HCT116 (cell line): ENCODE measurements around the gene TTLL7. TPM values are rescaled to one million over a fixed set of nuclear protein-coding genes. Genes with fewer than 3 reads are reported as not detected.

Source experiments
- ATAC-seq: fragments of 200-7000 bp; cut with Tn5 transposase; 2 replicates; pipeline ENCODE4 v1.9.1; 2020; ENCODE audit warnings: mild to moderate bottlenecking, moderate library complexity
- BruUV-seq: library from RNA; stranded (reverse); fragments of 400-500 nt; replicated peaks from 2 replicates; lab custom pipeline; 2021; lab: Mats Ljungman, UMichigan
- CTCF ChIA-PET: fragments of 300-600 bp; sonication (Branson Sonifier 250); formaldehyde crosslinking; loops from one replicate; lab custom pipeline; 2021; ENCODE audit warnings: antibody characterized with exemption; lab: Charles Lee
- POLR2A ChIA-PET: fragments of 300-600, 350-600 bp; sonication (Branson Sonifier 250); formaldehyde crosslinking; loops from one replicate; lab custom pipeline; 2021; ENCODE audit warnings: antibody characterized with exemption; lab: Charles Lee
- RAD21 ChIA-PET, 2 experiments: fragments of 300-600 bp; sonication (Branson Sonifier 250); formaldehyde crosslinking; loops; one replicate each; lab custom pipeline; 2023; ENCODE audit warnings: low total read pairs in 2 of 2; ENCODE audit not compliant: uncharacterized antibody in 2 of 2, unreplicated experiment in 2 of 2, low non-redundant PET in 1 of 2; lab: Charles Lee
- DNase-seq: peaks from one replicate; pipeline ENCODE4 v3.0.0-alpha.2; 2010; ENCODE audit warnings: low read depth, low spot score
- H2AFZ ChIP-seq: fragments of 200-600 bp; shearing (Covaris generic), sonication (generic); 2 replicates; pipeline ENCODE4 v1.6.1; 2017; ENCODE audit warnings: low read depth, mixed run types, mixed read lengths, antibody characterized with exemption, low read length; ENCODE audit not compliant: poor library complexity, severe bottlenecking
- H3K27ac ChIP-seq: 2 replicates; pipeline ENCODE4 v1.5.1; 2012; ENCODE audit warnings: low read depth, low read length
- H3K27me3 ChIP-seq: fragments of 200-600 bp; sonication (generic); 2 replicates; pipeline ENCODE4 v1.6.1; 2016; ENCODE audit warnings: mixed run types, low read length, mixed read lengths; ENCODE audit not compliant: insufficient read depth
- H3K36me3 ChIP-seq, 2 experiments: fragments of 200-500 bp in 1 of 2; fragments of 200-600 bp in 1 of 2; sonication (Bioruptor generic) in 1 of 2; sonication (generic) in 1 of 2; 2 replicates each; pipeline versions ENCODE4 v1.5.1 to v1.6.1; 2014 to 2016; ENCODE audit warnings: low read length in 2 of 2, inconsistent platforms in 1 of 2, mixed read lengths in 1 of 2, mixed run types in 1 of 2; ENCODE audit not compliant: insufficient read depth in 2 of 2, control insufficient read depth in 1 of 2
- H3K4me1 ChIP-seq, 2 experiments: fragments of 200-600 bp in 1 of 2; sonication (generic) in 1 of 2; 2 replicates each; pipeline versions ENCODE4 v1.5.1 to v1.6.1; 2012 to 2017; ENCODE audit warnings: low read length in 2 of 2, inconsistent platforms in 1 of 2, mild to moderate bottlenecking in 1 of 2, mixed read lengths in 1 of 2, mixed run types in 1 of 2, moderate library complexity in 1 of 2; ENCODE audit not compliant: insufficient read depth in 2 of 2, control insufficient read depth in 1 of 2
- H3K4me2 ChIP-seq: fragments of 200-600 bp; sonication (generic); 2 replicates; pipeline ENCODE4 v1.6.1; 2017; ENCODE audit warnings: mixed run types, low read length, mixed read lengths
- H3K4me3 ChIP-seq, 2 experiments: fragments of 200-600 bp in 1 of 2; sonication (generic) in 1 of 2; replicated peaks in 1 of 2; 2 replicates each; pipeline ENCODE4 v1.5.1; 2011 to 2016; ENCODE audit warnings: low read length in 2 of 2, control low read depth in 1 of 2, low read depth in 1 of 2, mild to moderate bottlenecking in 1 of 2, mixed read lengths in 1 of 2, mixed run types in 1 of 2
- H3K79me2 ChIP-seq: fragments of 200-600 bp; sonication (generic); 2 replicates; pipeline ENCODE4 v1.6.1; 2017; ENCODE audit warnings: mild to moderate bottlenecking, mixed run types, low read length, moderate library complexity, mixed read lengths; ENCODE audit not compliant: insufficient read depth
- H3K9ac ChIP-seq: fragments of 200-600 bp; sonication (generic); 2 replicates; pipeline ENCODE4 v1.6.1; 2016; ENCODE audit warnings: low read length, mixed read lengths
- H3K9me2 ChIP-seq: fragments of 200-600 bp; sonication (generic), shearing (Covaris generic); 2 replicates; pipeline ENCODE4 v1.6.1; 2017; ENCODE audit warnings: mixed run types, mild to moderate bottlenecking, moderate library complexity; ENCODE audit not compliant: insufficient read depth
- H3K9me3 ChIP-seq, 2 experiments: fragments of 200-500 bp in 1 of 2; fragments of 200-600 bp in 1 of 2; sonication (Bioruptor generic) in 1 of 2; sonication (generic) in 1 of 2; 2 replicates each; pipeline ENCODE4 v1.6.1; 2014 to 2017; ENCODE audit warnings: low read length in 2 of 2, mixed read lengths in 2 of 2, inconsistent platforms in 1 of 2, low read depth in 1 of 2, mild to moderate bottlenecking in 1 of 2, mixed run types in 1 of 2, moderate library complexity in 1 of 2; ENCODE audit not compliant: control insufficient read depth in 1 of 2, insufficient read depth in 1 of 2
- H4K20me1 ChIP-seq: fragments of 200-600 bp; sonication (generic), shearing (Covaris generic); 2 replicates; pipeline ENCODE4 v1.6.1; 2017; ENCODE audit warnings: mixed run types, mild to moderate bottlenecking, moderate library complexity; ENCODE audit not compliant: insufficient read depth
- CEBPB ChIP-seq: IDR thresholded peaks from 2 replicates; pipeline ENCODE4 v1.6.1; 2012; ENCODE audit warnings: low read depth
- ELF1 ChIP-seq: IDR thresholded peaks from 2 replicates; pipeline ENCODE4 v1.6.1; 2012; ENCODE audit warnings: low read depth, borderline replicate concordance
- EZH2 ChIP-seq: fragments of 200-600 bp; sonication (generic); IDR thresholded peaks from 2 replicates; pipeline ENCODE4 v1.6.1; 2017; ENCODE audit warnings: antibody characterized with exemption, mixed run types
- EZH2phosphoT487 ChIP-seq: fragments of 200-600 bp; IDR thresholded peaks from 2 replicates; pipeline ENCODE4 v1.6.1; 2018; ENCODE audit warnings: antibody characterized with exemption, borderline replicate concordance
- FOSL1 ChIP-seq: IDR thresholded peaks from 2 replicates; pipeline ENCODE4 v1.6.1; 2012; ENCODE audit warnings: low read depth
- JUND ChIP-seq: IDR thresholded peaks from 2 replicates; pipeline ENCODE4 v1.6.1; 2012
- POLR2AphosphoS5 ChIP-seq: IDR thresholded peaks from 2 replicates; pipeline ENCODE4 v1.6.1; 2011; ENCODE audit warnings: mild to moderate bottlenecking, low read depth, low read length, moderate library complexity
- RAD21 ChIP-seq: IDR thresholded peaks from 2 replicates; pipeline ENCODE4 v1.6.1; 2012; ENCODE audit warnings: low read depth, mild to moderate bottlenecking
- SP1 ChIP-seq: IDR thresholded peaks from 2 replicates; pipeline ENCODE4 v1.6.1; 2012; ENCODE audit warnings: low read depth
- SRF ChIP-seq: IDR thresholded peaks from 2 replicates; pipeline ENCODE4 v1.6.1; 2012; ENCODE audit warnings: low read depth
- TCF7L2 ChIP-seq: IDR thresholded peaks from 2 replicates; pipeline ENCODE4 v1.7.0; 2011; ENCODE audit warnings: borderline replicate concordance, inconsistent platforms; ENCODE audit not compliant: insufficient read depth, insufficient read length; ENCODE audit errors: extremely low read depth
- YY1 ChIP-seq: IDR thresholded peaks from 2 replicates; pipeline ENCODE4 v1.6.1; 2011; ENCODE audit warnings: low read length, low read depth, moderate library complexity, mild to moderate bottlenecking; ENCODE audit not compliant: insufficient replicate concordance; ENCODE audit errors: extremely low read depth
- ZFX ChIP-seq: fragments of 450-650 bp; IDR thresholded peaks from 2 replicates; pipeline ENCODE4 v1.6.1; 2017
- ZNF274 ChIP-seq: fragments of 200-500 bp; sonication (Bioruptor generic); IDR thresholded peaks from 2 replicates; pipeline ENCODE4 v1.6.1; 2014; ENCODE audit warnings: mild to moderate bottlenecking, low read depth, low read length, inconsistent platforms
- intact Hi-C: fragments of 100-400 bp; cut with micrococcal nuclease; formaldehyde crosslinking; loops from 2 replicates; pipeline ENCODE4 v1.10.0; 2022
- total RNA-seq: library from RNA; stranded (reverse); gene quantifications from one replicate; pipeline ENCODE4 v1.2.1, GENCODE V29; 2021; ENCODE audit not compliant: unreplicated experiment
- TF ChIP-seq, protein P1 (sequence below): IDR thresholded peaks from 2 replicates; pipeline ENCODE4 v1.6.1; 2012
- TF ChIP-seq, protein P2 (sequence below): IDR thresholded peaks from 2 replicates; pipeline ENCODE4 v1.6.1; 2012; ENCODE audit warnings: low read depth
- TF ChIP-seq, protein P3 (sequence below): IDR thresholded peaks from 2 replicates; pipeline ENCODE4 v1.6.1; 2011; ENCODE audit warnings: mild to moderate bottlenecking, low read length, moderate library complexity; ENCODE audit not compliant: insufficient replicate concordance; ENCODE audit errors: extremely low read depth
- TF ChIP-seq, protein P4 (sequence below): IDR thresholded peaks from 2 replicates; pipeline ENCODE4 v1.6.1; 2012
- TF ChIP-seq, protein P5 (sequence below), 3 experiments: fragments of 200-600 bp in 1 of 3; sonication (generic) in 1 of 3; IDR thresholded peaks in 2 of 3; conservative IDR thresholded peaks in 1 of 3; 2 replicates each; pipeline ENCODE4 v1.5.1; 2012 to 2017; ENCODE audit warnings: low read depth in 2 of 3, low read length in 2 of 3, antibody characterized with exemption in 1 of 3, borderline replicate concordance in 1 of 3, control low read depth in 1 of 3, mild to moderate bottlenecking in 1 of 3, mixed read lengths in 1 of 3, mixed run types in 1 of 3, moderate library complexity in 1 of 3; ENCODE audit not compliant: insufficient read depth in 1 of 3

Gene TTLL7
- total RNA-seq, 1 experiment from 2014 or later = 21.2 TPM

DNA sequence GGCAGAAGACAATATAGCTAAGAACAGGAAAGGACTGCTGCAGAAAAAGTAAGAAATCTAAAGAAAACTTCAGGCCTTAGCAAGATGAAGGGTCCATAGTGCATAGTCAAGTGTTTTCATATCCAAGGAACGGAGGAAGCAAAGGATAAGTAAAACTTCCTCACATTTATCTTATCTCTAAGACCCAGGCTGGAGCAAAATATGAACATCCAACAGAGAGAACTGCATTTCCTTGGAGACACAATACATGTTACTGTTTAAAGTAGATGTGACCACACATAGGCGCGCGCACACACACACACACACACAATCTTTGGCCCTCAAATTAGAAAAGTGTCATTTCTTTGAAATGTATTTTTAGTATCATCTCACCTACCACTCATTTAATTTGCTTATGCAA is 66.7 kb downstream of the TTLL7 start:
- DNase-seq (no peak), ATAC-seq (no peak)
- RAD21 ChIA-PET = interaction anchor here (1.1 to 1.4 kb wide), 3 partner anchors 190 to 191 kb away, joined by 3 to 6 read pairs (median 3); no protein-coding TSS in a partner anchor
- Histone ChIP-seq H3K9ac (no peak overlapping the region), H3K9me2 (no peaks in the 10 kb centered on the region), H3K9me3 (no peaks in the 10 kb centered on the region), H2AFZ (no peak overlapping the region), H3K4me2 (no peak overlapping the region), H4K20me1 (no peaks in the 10 kb centered on the region), H3K27me3 (no peaks in the 10 kb centered on the region), H3K27ac (no peak overlapping the region), H3K4me1 (peaks cover 0 to 4% of the 10 kb centered on the region in 2 experiments; a peak in 1 of 4 replicates), H3K36me3 (no peaks in the 10 kb centered on the region), H3K79me2 (no peaks in the 10 kb centered on the region), H3K4me3 (no peak overlapping the region)
- BruUV-seq = no TSS peak
- CTCF ChIA-PET = interaction anchor here (1.0 to 1.6 kb wide), 5 partner anchors 11 to 203 kb away, joined by 3 to 23 read pairs (median 3); no protein-coding TSS in a partner anchor
- TF ChIP-seq, protein P1, sequence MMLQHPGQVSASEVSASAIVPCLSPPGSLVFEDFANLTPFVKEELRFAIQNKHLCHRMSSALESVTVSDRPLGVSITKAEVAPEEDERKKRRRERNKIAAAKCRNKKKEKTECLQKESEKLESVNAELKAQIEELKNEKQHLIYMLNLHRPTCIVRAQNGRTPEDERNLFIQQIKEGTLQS = no peak
- no peak for TF ChIP-seq CEBPB
- TF ChIP-seq, protein P2, sequence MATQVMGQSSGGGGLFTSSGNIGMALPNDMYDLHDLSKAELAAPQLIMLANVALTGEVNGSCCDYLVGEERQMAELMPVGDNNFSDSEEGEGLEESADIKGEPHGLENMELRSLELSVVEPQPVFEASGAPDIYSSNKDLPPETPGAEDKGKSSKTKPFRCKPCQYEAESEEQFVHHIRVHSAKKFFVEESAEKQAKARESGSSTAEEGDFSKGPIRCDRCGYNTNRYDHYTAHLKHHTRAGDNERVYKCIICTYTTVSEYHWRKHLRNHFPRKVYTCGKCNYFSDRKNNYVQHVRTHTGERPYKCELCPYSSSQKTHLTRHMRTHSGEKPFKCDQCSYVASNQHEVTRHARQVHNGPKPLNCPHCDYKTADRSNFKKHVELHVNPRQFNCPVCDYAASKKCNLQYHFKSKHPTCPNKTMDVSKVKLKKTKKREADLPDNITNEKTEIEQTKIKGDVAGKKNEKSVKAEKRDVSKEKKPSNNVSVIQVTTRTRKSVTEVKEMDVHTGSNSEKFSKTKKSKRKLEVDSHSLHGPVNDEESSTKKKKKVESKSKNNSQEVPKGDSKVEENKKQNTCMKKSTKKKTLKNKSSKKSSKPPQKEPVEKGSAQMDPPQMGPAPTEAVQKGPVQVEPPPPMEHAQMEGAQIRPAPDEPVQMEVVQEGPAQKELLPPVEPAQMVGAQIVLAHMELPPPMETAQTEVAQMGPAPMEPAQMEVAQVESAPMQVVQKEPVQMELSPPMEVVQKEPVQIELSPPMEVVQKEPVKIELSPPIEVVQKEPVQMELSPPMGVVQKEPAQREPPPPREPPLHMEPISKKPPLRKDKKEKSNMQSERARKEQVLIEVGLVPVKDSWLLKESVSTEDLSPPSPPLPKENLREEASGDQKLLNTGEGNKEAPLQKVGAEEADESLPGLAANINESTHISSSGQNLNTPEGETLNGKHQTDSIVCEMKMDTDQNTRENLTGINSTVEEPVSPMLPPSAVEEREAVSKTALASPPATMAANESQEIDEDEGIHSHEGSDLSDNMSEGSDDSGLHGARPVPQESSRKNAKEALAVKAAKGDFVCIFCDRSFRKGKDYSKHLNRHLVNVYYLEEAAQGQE = no peak
- TF ChIP-seq, protein P3, sequence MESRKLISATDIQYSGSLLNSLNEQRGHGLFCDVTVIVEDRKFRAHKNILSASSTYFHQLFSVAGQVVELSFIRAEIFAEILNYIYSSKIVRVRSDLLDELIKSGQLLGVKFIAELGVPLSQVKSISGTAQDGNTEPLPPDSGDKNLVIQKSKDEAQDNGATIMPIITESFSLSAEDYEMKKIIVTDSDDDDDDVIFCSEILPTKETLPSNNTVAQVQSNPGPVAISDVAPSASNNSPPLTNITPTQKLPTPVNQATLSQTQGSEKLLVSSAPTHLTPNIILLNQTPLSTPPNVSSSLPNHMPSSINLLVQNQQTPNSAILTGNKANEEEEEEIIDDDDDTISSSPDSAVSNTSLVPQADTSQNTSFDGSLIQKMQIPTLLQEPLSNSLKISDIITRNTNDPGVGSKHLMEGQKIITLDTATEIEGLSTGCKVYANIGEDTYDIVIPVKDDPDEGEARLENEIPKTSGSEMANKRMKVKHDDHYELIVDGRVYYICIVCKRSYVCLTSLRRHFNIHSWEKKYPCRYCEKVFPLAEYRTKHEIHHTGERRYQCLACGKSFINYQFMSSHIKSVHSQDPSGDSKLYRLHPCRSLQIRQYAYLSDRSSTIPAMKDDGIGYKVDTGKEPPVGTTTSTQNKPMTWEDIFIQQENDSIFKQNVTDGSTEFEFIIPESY = no peak
- TF ChIP-seq YY1 = no peak
- TF ChIP-seq EZH2phosphoT487 = no peak
- no peak for TF ChIP-seq FOSL1
- no peak for TF ChIP-seq ZFX
- no peak for TF ChIP-seq JUND
- TF ChIP-seq, protein P4, sequence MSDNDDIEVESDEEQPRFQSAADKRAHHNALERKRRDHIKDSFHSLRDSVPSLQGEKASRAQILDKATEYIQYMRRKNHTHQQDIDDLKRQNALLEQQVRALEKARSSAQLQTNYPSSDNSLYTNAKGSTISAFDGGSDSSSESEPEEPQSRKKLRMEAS = no peak
- TF ChIP-seq, protein P5, sequence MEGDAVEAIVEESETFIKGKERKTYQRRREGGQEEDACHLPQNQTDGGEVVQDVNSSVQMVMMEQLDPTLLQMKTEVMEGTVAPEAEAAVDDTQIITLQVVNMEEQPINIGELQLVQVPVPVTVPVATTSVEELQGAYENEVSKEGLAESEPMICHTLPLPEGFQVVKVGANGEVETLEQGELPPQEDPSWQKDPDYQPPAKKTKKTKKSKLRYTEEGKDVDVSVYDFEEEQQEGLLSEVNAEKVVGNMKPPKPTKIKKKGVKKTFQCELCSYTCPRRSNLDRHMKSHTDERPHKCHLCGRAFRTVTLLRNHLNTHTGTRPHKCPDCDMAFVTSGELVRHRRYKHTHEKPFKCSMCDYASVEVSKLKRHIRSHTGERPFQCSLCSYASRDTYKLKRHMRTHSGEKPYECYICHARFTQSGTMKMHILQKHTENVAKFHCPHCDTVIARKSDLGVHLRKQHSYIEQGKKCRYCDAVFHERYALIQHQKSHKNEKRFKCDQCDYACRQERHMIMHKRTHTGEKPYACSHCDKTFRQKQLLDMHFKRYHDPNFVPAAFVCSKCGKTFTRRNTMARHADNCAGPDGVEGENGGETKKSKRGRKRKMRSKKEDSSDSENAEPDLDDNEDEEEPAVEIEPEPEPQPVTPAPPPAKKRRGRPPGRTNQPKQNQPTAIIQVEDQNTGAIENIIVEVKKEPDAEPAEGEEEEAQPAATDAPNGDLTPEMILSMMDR (IDR thresholded peaks at IDR 0.05 in 2 of 3, conservative IDR thresholded peaks at IDR 0.05 in 1 of 3; ENCODE audit: borderline replicate concordance in 1 of 3, insufficient read depth in 1 of 3, low read depth in 2 of 3, low read length in 2 of 3) = no peak
- TF ChIP-seq SP1 = no peak
- TF ChIP-seq SRF = no peak
- TF ChIP-seq RAD21 = no peak
- no peak for TF ChIP-seq ZNF274
- no peak for TF ChIP-seq TCF7L2
- TF ChIP-seq ELF1 = no peak
- no peak for TF ChIP-seq POLR2AphosphoS5
- TF ChIP-seq EZH2 = no peak
- POLR2A ChIA-PET = no interaction called here
- intact Hi-C loops = loop anchor here (1.0 to 10.0 kb wide), 2 partner anchors 18 to 823 kb away; no protein-coding TSS in a partner anchor
